ENCODE data around the gene UBAC1.
"Not testable (repeated sequence)": the region's sequence is repeated elsewhere in the genome, so short reads cannot be mapped to it uniquely, and the experiment has no call there.

Gene UBAC1

GRCh38 chr9:135943604-135944003 is 17.6 kb downstream of the UBAC1 start:
- H3K9me3 ChIP-seq (ENCODE audit: control insufficient read depth in 1 of 2, low read length in 2 of 2); H3K4me3 ChIP-seq (ENCODE audit: low read depth in 1 of 2, low read length in 2 of 2); H3K4me1 ChIP-seq (ENCODE audit: control insufficient read depth in 1 of 2, insufficient read depth in 2 of 2, low read length in 2 of 2); H3K27me3 ChIP-seq (ENCODE audit: control insufficient read depth in 1 of 2, insufficient read depth in 2 of 2, low read length in 2 of 2); H3K9ac ChIP-seq (ENCODE audit: low read depth in 1 of 2, low read length in 2 of 2); H3K27ac ChIP-seq (ENCODE audit: low read depth, low read length): not testable (repeated sequence)
- peaks cover 53 to 74% of the 10 kb centered on the region in 2 donors for H3K36me3 ChIP-seq (ENCODE audit: control insufficient read depth in 1 of 2, insufficient read depth in 2 of 2, low read length in 2 of 2)

DNA sequence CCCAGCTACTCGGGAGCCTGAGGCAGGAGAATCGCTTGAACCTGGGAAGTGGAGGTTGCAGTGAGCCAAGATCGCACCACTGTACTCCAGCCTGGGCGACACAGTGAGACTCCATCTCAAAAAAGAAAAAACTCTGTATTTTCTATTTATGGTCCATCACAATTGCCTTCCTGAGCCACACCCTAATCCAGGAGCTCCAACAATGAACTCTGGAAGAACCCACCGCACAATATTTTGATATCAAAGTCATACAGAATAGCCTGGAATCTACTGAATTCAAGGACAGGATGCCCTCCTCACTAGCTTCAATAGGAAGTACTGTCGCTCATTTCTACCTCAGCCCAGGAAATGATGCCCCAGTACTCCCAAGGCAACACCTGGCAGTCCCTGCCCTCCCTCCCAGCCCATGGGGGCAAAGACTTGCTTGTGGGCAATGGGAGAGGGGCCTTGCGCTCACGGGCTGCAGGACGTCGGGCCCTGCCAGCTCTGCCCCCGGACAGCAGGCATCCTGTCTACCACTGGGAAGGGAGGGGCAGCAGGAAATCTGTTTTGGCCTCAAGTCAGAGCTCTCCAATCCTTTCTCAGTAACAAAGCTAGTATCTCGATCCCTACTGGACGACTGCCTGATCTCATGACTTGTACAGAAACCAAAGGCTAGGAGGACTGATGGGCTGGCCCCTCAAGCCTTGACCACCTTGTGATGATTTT is 19.7 kb downstream of the UBAC1 start:
- no peak overlapping the region for H3K27ac ChIP-seq (ENCODE audit: low read depth, low read length)
- H3K9ac ChIP-seq (ENCODE audit: low read depth in 1 of 2, low read length in 2 of 2) = no peak overlapping the region
- H3K4me3 ChIP-seq (ENCODE audit: low read depth in 1 of 2, low read length in 2 of 2) = no peak overlapping the region
- peaks cover 45 to 74% of the 10 kb centered on the region in 2 donors for H3K36me3 ChIP-seq (ENCODE audit: control insufficient read depth in 1 of 2, insufficient read depth in 2 of 2, low read length in 2 of 2)
- no peaks in the 10 kb centered on the region for H3K4me1 ChIP-seq (ENCODE audit: control insufficient read depth in 1 of 2, insufficient read depth in 2 of 2, low read length in 2 of 2)
- no peaks in the 10 kb centered on the region for H3K9me3 ChIP-seq (ENCODE audit: control insufficient read depth in 1 of 2, low read length in 2 of 2)
- no peaks in the 10 kb centered on the region for H3K27me3 ChIP-seq (ENCODE audit: control insufficient read depth in 1 of 2, insufficient read depth in 2 of 2, low read length in 2 of 2)

- H3K36me3 ChIP-seq (ENCODE audit: control insufficient read depth in 1 of 2, insufficient read depth in 2 of 2, low read length in 2 of 2) = peaks cover 31 to 66% of the 10 kb centered on the region in 2 donors
These were observed 21.6 kb downstream of the UBAC1 start for GRCh38 chr9:135939351-135940265.

DNA sequence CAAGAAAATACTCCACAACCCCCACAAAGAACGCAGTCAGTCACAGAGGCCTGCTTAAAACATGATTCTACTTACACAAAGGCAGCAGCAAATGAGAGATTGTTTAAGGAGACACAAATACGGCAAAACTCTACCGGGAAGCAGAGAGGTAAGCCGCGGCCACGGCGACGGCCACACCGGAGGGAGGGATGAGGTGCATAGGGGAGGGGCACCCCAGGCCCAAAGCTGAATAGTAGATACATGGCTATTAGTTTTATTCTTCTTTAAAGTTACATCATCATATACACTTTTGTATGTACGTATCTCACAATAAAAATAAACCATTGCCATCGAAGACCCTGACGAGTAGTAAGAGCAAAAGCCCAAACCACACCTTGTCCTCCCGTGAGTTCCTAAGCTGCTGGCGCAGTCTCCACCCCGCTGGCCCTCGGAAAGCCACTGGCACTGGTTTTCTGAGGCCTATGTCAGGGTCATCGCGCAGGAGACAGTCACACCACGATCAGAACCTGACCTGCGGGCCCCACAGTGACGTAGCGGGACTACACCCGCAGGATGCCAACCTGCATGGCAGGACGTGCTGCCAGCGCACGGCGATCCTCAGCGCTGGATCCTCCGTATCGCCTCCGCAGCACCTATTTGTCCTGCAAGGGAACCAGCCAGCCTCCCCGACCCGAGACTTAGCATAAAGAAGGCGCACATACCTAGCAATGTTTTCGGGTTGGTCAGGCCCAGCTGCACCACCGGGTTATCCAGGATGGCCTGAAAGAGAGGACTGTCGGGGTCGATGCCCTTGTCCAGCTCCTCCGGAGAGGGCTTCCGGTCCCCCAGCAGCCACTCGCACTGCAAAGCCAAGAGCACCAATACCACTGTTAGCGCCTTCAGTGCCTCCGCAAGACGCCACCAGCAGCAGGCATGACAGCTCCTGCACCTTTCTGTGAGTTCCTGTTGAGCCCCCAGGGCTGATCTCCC is 23.4 kb downstream of the UBAC1 start:
- Histone ChIP-seq H3K9ac (ENCODE audit: low read depth in 1 of 2, low read length in 2 of 2) (no peak overlapping the region), H3K4me1 (ENCODE audit: control insufficient read depth in 1 of 2, insufficient read depth in 2 of 2, low read length in 2 of 2) (no peaks in the 10 kb centered on the region), H3K4me3 (ENCODE audit: low read depth in 1 of 2, low read length in 2 of 2) (no peak overlapping the region), H3K27me3 (ENCODE audit: control insufficient read depth in 1 of 2, insufficient read depth in 2 of 2, low read length in 2 of 2) (no peaks in the 10 kb centered on the region), H3K36me3 (ENCODE audit: control insufficient read depth in 1 of 2, insufficient read depth in 2 of 2, low read length in 2 of 2) (peaks cover 35 to 62% of the 10 kb centered on the region in 2 donors), H3K27ac (ENCODE audit: low read depth, low read length) (no peak overlapping the region), H3K9me3 (ENCODE audit: control insufficient read depth in 1 of 2, low read length in 2 of 2) (no peaks in the 10 kb centered on the region)

More at GRCh38 chr9:135939351-135940265, 21.6 kb downstream of the UBAC1 start:
- no peak overlapping the region for H3K9ac ChIP-seq (ENCODE audit: low read depth in 1 of 2, low read length in 2 of 2)
- H3K9me3 ChIP-seq (ENCODE audit: control insufficient read depth in 1 of 2, low read length in 2 of 2) = no peaks in the 10 kb centered on the region
- H3K27me3 ChIP-seq (ENCODE audit: control insufficient read depth in 1 of 2, insufficient read depth in 2 of 2, low read length in 2 of 2) = no peaks in the 10 kb centered on the region
- no peak overlapping the region for H3K27ac ChIP-seq (ENCODE audit: low read depth, low read length)
- no peak overlapping the region for H3K4me3 ChIP-seq (ENCODE audit: low read depth in 1 of 2, low read length in 2 of 2)
- H3K4me1 ChIP-seq (ENCODE audit: control insufficient read depth in 1 of 2, insufficient read depth in 2 of 2, low read length in 2 of 2) = no peaks in the 10 kb centered on the region

- H3K9me3 ChIP-seq (ENCODE audit: control insufficient read depth in 1 of 2, low read length in 2 of 2) = no peaks in the 10 kb centered on the region
- no peak overlapping the region for H3K4me3 ChIP-seq (ENCODE audit: low read depth in 1 of 2, low read length in 2 of 2)
- H3K27me3 ChIP-seq (ENCODE audit: control insufficient read depth in 1 of 2, insufficient read depth in 2 of 2, low read length in 2 of 2) = no peaks in the 10 kb centered on the region
- H3K36me3 ChIP-seq (ENCODE audit: control insufficient read depth in 1 of 2, insufficient read depth in 2 of 2, low read length in 2 of 2) = peaks cover 25 to 67% of the 10 kb centered on the region in 2 donors
- no peak overlapping the region for H3K27ac ChIP-seq (ENCODE audit: low read depth, low read length)
- H3K4me1 ChIP-seq (ENCODE audit: control insufficient read depth in 1 of 2, insufficient read depth in 2 of 2, low read length in 2 of 2) = no peaks in the 10 kb centered on the region
- H3K9ac ChIP-seq (ENCODE audit: low read depth in 1 of 2, low read length in 2 of 2) = no peak overlapping the region
These were observed 28.1 kb downstream of the UBAC1 start for GRCh38 chr9:135933114-135933513.

DNA sequence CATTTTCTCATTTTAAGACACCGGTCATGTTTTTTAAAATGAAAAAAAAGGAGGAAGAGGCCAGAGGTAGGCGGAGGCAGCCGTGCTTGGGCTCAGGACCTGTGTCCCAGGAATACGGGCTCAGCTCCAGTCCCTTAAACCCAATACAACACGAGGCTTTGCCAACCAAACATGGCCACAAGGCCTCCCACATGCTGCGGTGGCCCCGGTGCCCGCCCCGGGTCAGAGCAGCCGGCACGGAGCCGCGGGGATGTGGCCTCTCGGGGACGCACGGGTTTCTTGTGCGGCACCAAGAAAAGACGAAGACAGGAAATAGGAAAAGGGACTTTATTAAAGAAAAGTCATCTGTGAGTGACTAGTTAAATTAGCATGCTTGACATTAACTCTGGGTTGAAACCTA is 28.5 kb downstream of the UBAC1 start:
- Histone ChIP-seq H3K27ac (ENCODE audit: low read depth, low read length) (no peak overlapping the region), H3K27me3 (ENCODE audit: control insufficient read depth in 1 of 2, insufficient read depth in 2 of 2, low read length in 2 of 2) (no peaks in the 10 kb centered on the region), H3K4me3 (ENCODE audit: low read depth in 1 of 2, low read length in 2 of 2) (no peak overlapping the region), H3K36me3 (ENCODE audit: control insufficient read depth in 1 of 2, insufficient read depth in 2 of 2, low read length in 2 of 2) (peaks cover 21 to 65% of the 10 kb centered on the region in 2 donors), H3K9me3 (ENCODE audit: control insufficient read depth in 1 of 2, low read length in 2 of 2) (no peaks in the 10 kb centered on the region), H3K4me1 (ENCODE audit: control insufficient read depth in 1 of 2, insufficient read depth in 2 of 2, low read length in 2 of 2) (no peaks in the 10 kb centered on the region), H3K9ac (ENCODE audit: low read depth in 1 of 2, low read length in 2 of 2) (no peak overlapping the region)

DNA sequence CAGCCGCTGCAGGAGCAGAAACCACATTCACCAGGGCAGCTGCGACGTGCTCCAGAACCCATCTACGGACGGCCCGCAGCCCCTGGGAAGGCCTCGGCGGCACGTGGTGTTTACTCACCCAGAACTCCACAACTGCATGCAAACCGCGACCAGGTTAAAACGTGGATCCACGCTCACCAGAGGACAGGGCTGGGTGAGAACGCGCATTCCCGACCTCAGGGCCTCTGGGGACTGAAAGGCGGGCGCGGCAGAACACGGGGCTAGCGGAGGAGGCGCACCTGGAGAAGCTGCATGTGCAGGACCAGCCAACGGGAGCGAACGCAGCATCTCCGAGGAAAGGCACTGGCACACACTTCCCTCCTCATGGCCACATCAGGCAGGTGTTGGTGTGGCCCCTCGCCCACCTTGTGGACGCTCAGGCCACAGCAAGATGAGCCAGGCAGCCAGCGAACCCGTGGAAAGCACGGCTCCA is 29.8 kb downstream of the UBAC1 start:
- H3K27me3 ChIP-seq (ENCODE audit: control insufficient read depth in 1 of 2, insufficient read depth in 2 of 2, low read length in 2 of 2) = no peaks in the 10 kb centered on the region
- H3K36me3 ChIP-seq (ENCODE audit: control insufficient read depth in 1 of 2, insufficient read depth in 2 of 2, low read length in 2 of 2) = peaks cover 20 to 56% of the 10 kb centered on the region in 2 donors
- no peak overlapping the region for H3K27ac ChIP-seq (ENCODE audit: low read depth, low read length)
- H3K9me3 ChIP-seq (ENCODE audit: control insufficient read depth in 1 of 2, low read length in 2 of 2) = no peaks in the 10 kb centered on the region
- no peak overlapping the region for H3K9ac ChIP-seq (ENCODE audit: low read depth in 1 of 2, low read length in 2 of 2)
- no peak overlapping the region for H3K4me3 ChIP-seq (ENCODE audit: low read depth in 1 of 2, low read length in 2 of 2)
- H3K4me1 ChIP-seq (ENCODE audit: control insufficient read depth in 1 of 2, insufficient read depth in 2 of 2, low read length in 2 of 2) = no peaks in the 10 kb centered on the region

DNA sequence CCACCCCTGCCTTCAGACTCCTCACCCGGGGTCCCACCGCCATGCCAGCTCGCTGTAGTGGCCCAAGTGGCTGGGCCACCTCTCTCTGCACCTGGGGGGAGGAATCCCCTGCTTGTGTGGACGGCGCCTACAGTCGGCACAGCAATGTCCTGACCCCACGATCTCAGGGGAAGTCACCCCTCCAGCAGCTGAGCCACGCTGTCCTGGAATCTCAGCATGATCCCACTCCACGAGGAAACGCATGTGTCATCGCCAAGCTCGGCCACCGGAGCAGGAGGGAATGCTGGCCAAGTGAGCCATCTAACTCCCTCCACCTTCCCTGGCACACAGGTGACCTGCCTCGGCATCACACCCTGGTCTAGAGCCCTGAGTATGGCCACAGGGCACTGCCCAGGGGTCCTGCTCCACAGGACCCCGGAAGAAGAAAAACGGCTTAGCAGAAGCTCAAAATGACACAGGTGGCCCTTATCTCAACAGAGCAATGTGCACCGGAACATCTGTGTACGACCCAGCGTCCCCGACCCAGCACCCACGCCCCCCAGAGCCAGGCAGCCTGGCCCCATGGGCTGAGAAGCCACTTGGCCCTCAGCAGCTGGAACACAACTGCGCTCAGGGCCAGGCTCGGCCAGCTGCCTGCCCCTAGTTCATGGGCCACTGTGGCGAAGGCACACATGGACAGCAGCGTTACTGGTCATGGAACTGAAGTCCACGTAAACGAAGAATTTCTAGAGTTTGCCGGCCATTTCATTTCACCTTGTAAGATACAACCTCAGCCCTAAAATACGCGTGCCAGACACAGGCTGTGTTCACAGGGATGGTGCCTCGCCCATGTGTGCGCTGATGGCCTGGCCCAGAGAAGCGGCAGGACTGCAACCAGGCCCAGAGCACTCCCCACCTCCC is 30.5 kb downstream of the UBAC1 start:
- Histone ChIP-seq H3K27me3 (ENCODE audit: control insufficient read depth in 1 of 2, insufficient read depth in 2 of 2, low read length in 2 of 2) (no peaks in the 10 kb centered on the region), H3K36me3 (ENCODE audit: control insufficient read depth in 1 of 2, insufficient read depth in 2 of 2, low read length in 2 of 2) (peaks cover 16 to 54% of the 10 kb centered on the region in 2 donors), H3K4me1 (ENCODE audit: control insufficient read depth in 1 of 2, insufficient read depth in 2 of 2, low read length in 2 of 2) (no peaks in the 10 kb centered on the region), H3K9ac (ENCODE audit: low read depth in 1 of 2, low read length in 2 of 2) (no peak overlapping the region), H3K9me3 (ENCODE audit: control insufficient read depth in 1 of 2, low read length in 2 of 2) (no peaks in the 10 kb centered on the region), H3K4me3 (ENCODE audit: low read depth in 1 of 2, low read length in 2 of 2) (no peak overlapping the region), H3K27ac (ENCODE audit: low read depth, low read length) (no peak overlapping the region)

Data from duodenal mucosa (tissue), 2 donors.